ENCODE data around the gene LPP.

DNA sequence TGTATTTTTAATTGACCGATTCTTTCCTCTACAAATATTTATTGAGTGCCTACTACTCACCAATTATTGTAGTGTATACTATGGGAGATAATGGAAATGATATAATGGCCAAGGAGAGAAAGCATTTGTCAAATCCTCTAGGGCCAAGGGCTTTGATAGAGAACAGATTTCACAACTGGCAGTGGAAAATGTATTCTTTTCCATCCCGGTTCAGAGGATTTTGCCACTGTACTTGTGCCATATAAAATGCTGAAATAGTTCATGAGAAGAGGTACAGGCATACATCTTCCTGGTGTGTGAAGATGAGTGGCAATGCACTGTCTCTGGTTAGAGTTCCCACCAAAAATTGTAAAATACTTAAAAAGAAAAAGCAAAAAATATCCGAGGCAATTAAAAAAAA, 566.3 kb downstream of the LPP start:
- TF ChIP-seq POLR2A (IDR thresholded peaks at IDR 0.05; ENCODE audit: low read depth) (no peak), EP300 (IDR thresholded peaks at IDR 0.05) (no peak), POLR2AphosphoS5 (IDR thresholded peaks at IDR 0.05) (no peak)
- TF ChIP-seq, protein P1, sequence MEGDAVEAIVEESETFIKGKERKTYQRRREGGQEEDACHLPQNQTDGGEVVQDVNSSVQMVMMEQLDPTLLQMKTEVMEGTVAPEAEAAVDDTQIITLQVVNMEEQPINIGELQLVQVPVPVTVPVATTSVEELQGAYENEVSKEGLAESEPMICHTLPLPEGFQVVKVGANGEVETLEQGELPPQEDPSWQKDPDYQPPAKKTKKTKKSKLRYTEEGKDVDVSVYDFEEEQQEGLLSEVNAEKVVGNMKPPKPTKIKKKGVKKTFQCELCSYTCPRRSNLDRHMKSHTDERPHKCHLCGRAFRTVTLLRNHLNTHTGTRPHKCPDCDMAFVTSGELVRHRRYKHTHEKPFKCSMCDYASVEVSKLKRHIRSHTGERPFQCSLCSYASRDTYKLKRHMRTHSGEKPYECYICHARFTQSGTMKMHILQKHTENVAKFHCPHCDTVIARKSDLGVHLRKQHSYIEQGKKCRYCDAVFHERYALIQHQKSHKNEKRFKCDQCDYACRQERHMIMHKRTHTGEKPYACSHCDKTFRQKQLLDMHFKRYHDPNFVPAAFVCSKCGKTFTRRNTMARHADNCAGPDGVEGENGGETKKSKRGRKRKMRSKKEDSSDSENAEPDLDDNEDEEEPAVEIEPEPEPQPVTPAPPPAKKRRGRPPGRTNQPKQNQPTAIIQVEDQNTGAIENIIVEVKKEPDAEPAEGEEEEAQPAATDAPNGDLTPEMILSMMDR (IDR thresholded peaks at IDR 0.05): no peak
